T-cell (primary cell): Measurements from ENCODE around the gene CST8. TPM values are rescaled to one million over a fixed set of nuclear protein-coding genes. Genes with fewer than 3 reads are reported as not detected.
A peak's percentile ranks its signal among the peaks of the same experiment; 100 is the strongest.

Experiments used
- ATAC-seq, 4 experiments: fragments of 200-7000 bp in 3 of 4; fragments of 150-1000 bp in 1 of 4; cut with Tn5 transposase; replicated peaks in 1 of 4; 1 replicate in 3 of 4; 2 replicates in 1 of 4; pipeline ENCODE4 v1.10.0; 2021; ENCODE audit warnings: moderate library complexity in 3 of 4, mild to moderate bottlenecking in 2 of 4, moderate number of reproducible peaks in 1 of 4
- CTCF ChIA-PET, 2 donors: fragments of 300-600 bp; sonication (Branson Sonifier 250); formaldehyde crosslinking; loops; one replicate each; lab custom pipeline; 2022; ENCODE audit warnings: antibody characterized with exemption in 2 of 2; lab: Charles Lee
- POLR2A ChIA-PET, 2 donors: fragments of 300-600 bp; sonication (Branson Sonifier 250); formaldehyde crosslinking; loops; one replicate each; lab custom pipeline; 2022; ENCODE audit warnings: antibody characterized with exemption in 2 of 2; lab: Charles Lee
- DNase-seq, 35 experiments: peaks; one replicate each; pipeline versions ENCODE4 v3.0.0 to v3.0.0-alpha.2; 2013 to 2023
- H3K27ac ChIP-seq: one replicate; pipeline ENCODE4 v1.5.1; 2013; ENCODE audit warnings: low read length
- H3K27me3 ChIP-seq, 2 experiments: replicated peaks in 1 of 2; 1 replicate in 1 of 2; 2 replicates in 1 of 2; pipeline versions ENCODE4 v1.6.1 to v1.7.0; 2013; ENCODE audit warnings: low read length in 1 of 2, mixed read lengths in 1 of 2; ENCODE audit not compliant: control insufficient read depth in 2 of 2, insufficient read depth in 2 of 2; ENCODE audit errors: extremely low read depth in 1 of 2
- H3K36me3 ChIP-seq, 2 donors: 1 replicate in 1 of 2; 2 replicates in 1 of 2; pipeline versions ENCODE4 v1.6.1 to v1.7.0; 2013; ENCODE audit warnings: low read length in 1 of 2; ENCODE audit not compliant: control insufficient read depth in 2 of 2, insufficient read depth in 1 of 2; ENCODE audit errors: extremely low read depth in 1 of 2
- H3K4me1 ChIP-seq, 2 experiments: 1 replicate in 1 of 2; 2 replicates in 1 of 2; pipeline versions ENCODE4 v1.6.1 to v1.7.0; 2013; ENCODE audit warnings: low read length in 2 of 2, mixed read lengths in 1 of 2; ENCODE audit not compliant: insufficient read depth in 2 of 2, control insufficient read depth in 1 of 2; ENCODE audit errors: extremely low read depth in 1 of 2
- H3K4me3 ChIP-seq, 2 donors: 1 replicate in 1 of 2; 2 replicates in 1 of 2; pipeline versions ENCODE4 v1.5.1 to v1.7.0; 2013; ENCODE audit warnings: mild to moderate bottlenecking in 2 of 2, low read length in 1 of 2, moderate library complexity in 1 of 2; ENCODE audit not compliant: control insufficient read depth in 1 of 2; ENCODE audit errors: extremely low read depth in 1 of 2
- H3K9me3 ChIP-seq: 2 replicates; pipeline ENCODE4 v1.7.0; 2013
- H3K27ac Mint-ChIP-seq, 2 donors: one replicate each; pipeline ENCODE4 v1.8.0; 2020 to 2021; ENCODE audit warnings: mild to moderate bottlenecking in 2 of 2, mixed read lengths in 2 of 2
- H3K27me3 Mint-ChIP-seq, 2 donors: one replicate each; pipeline ENCODE4 v1.8.0; 2021 to 2022; ENCODE audit warnings: mixed read lengths in 2 of 2
- H3K36me3 Mint-ChIP-seq: one replicate; pipeline ENCODE4 v1.8.0; 2021; ENCODE audit warnings: mixed read lengths
- H3K4me1 Mint-ChIP-seq, 3 donors: one replicate each; pipeline ENCODE4 v1.8.0; 2020 to 2022; ENCODE audit warnings: mixed read lengths in 3 of 3, mild to moderate bottlenecking in 1 of 3
- H3K4me3 Mint-ChIP-seq, 3 donors: one replicate each; pipeline ENCODE4 v1.8.0; 2020 to 2022; ENCODE audit warnings: mild to moderate bottlenecking in 3 of 3, mixed read lengths in 3 of 3, moderate library complexity in 3 of 3
- H3K9me3 Mint-ChIP-seq, 3 donors: one replicate each; pipeline ENCODE4 v1.8.0; 2020 to 2022; ENCODE audit warnings: mixed read lengths in 3 of 3
- WGBS: methylation state at CpG from one replicate; pipeline ENCODE4 v1.1.5; 2013; ENCODE audit warnings: missing lambda C conversion rate; ENCODE audit not compliant: insufficient coverage; 5-methylcytosine and 5-hydroxymethylcytosine counted together
- total RNA-seq, 35 experiments: library from RNA in 6 of 35; stranded (reverse) in 6 of 35; fragments of 120-200 nt in 1 of 35; gene quantifications; one replicate each; pipeline versions ENCODE4 v1.2.1 to v1.2.4 and lab custom pipeline; 2013 to 2026

CST8 gene, protein sequence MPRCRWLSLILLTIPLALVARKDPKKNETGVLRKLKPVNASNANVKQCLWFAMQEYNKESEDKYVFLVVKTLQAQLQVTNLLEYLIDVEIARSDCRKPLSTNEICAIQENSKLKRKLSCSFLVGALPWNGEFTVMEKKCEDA
- total RNA-seq, result not detected
- not detected for total RNA-seq (2013)
- 0 reads per million in 29 experiments for total RNA-seq (lab: John Stamatoyannopoulos, UW)

DNA sequence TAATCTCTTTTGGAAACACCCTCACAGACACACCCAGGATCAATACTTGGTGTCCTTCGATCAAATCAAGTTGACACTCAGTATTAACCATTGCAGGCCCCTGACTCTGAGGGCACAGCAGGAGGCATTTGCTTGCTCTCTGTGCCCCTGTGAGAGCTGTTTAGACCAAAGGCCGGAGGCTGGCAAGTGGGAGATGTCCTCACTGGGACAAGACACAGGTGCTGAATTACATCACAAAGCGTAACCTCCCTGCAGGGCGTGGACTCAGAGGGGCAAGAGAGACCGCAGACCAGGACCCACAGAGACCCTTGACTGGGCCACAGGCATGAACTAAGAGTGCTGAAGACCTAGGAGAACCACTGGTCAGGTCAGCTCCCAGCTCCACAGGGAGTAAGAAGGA, at the start of gene CST8:
CST8 (plus strand) TSS at position 301 of the 400 bp plus-strand sequence. CDS start 551 bp downstream, outside the sequence.
- Histone ChIP-seq H3K9me3 (no peaks in the 10 kb centered on the region), H3K36me3 (no peaks in the 10 kb centered on the region), H3K4me3 (no peak within 1 kb of the TSS), H3K4me1 (no peaks in the 10 kb centered on the region), H3K27me3 (peaks cover 0 to 2% of the 10 kb centered on the region in 2 experiments), H3K27ac (no peak within 1 kb of the TSS)
- Mint-ChIP-seq H3K36me3 (no peaks in the 10 kb centered on the region), H3K9me3 (peaks cover 0 to under 1% (median 0%) of the 10 kb centered on the region in 3 donors), H3K4me3 (no peak within 1 kb of the TSS), H3K4me1 (no peaks in the 10 kb centered on the region), H3K27me3 (peaks cover 3 to 4% of the 10 kb centered on the region in 2 donors), H3K27ac (no peak within 1 kb of the TSS)
- DNase-seq, result no peak
- ChIA-PET CTCF (no interaction called here), POLR2A (no interaction called here)
- 92% methylated on average over 5 of the region's 5 CpGs for WGBS
- no peak for ATAC-seq

DNA sequence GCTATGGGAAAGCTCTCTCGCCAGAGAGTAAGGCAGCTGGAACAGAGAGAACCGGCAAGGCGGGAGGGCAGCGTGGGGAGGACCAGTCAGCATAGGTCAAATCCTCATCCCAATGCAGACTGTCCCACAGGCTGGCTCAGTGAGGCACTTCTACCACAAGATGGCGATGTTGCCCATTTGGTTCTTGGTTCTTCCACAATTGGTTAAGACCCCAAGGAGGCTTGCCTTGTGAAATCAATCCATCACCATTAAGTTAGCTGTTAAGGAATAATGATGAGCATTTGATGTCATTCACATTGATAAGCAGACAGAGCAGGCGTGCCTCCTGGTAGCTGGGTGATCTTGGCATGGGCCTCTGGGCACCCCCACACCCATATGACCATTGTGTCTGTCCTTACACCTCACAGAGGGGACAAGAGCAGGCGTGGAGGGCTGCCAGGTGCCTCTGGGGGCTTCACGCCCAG, 49.0 kb upstream of the CST8 start:
- H3K36me3 Mint-ChIP-seq, result no peaks in the 10 kb centered on the region
- ATAC-seq, result peak in 3 of 4 experiments; percentile 60 to 69 (median 62)

DNA sequence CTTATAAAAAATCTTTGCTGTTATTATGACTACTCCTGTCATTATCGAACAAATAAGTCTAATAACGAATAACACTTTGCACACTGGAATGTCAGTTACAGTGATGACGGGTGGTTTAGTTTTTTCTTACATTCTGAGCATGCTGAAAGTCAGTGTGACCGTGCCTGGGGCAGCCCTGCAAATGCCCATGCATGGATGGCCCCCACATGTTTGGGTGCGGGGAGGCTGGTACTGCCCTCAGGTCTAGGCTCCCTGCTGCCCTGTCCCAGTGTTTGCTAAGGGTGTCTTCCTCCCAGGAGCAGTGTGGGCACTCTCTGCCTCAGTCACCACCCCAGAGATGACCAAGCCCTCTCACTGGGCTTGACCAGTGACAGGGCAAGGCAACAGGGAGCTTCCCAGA, 48.5 kb upstream of the CST8 start:
- Mint-ChIP-seq H3K9me3 (no peaks in the 10 kb centered on the region), H3K27ac (no peak overlapping the region), H3K4me3 (no peak overlapping the region), H3K27me3 (no peaks in the 10 kb centered on the region), H3K4me1 (no peaks in the 10 kb centered on the region), H3K36me3 (no peaks in the 10 kb centered on the region)
- Histone ChIP-seq H3K4me3 (no peak overlapping the region), H3K9me3 (no peaks in the 10 kb centered on the region), H3K36me3 (no peaks in the 10 kb centered on the region), H3K4me1 (no peaks in the 10 kb centered on the region), H3K27me3 (peaks cover 0 to 6% of the 10 kb centered on the region in 2 experiments), H3K27ac (no peak overlapping the region)
- ChIA-PET POLR2A (no interaction called here), CTCF (interaction anchor here (0.6 to 1.3 kb wide), 5 partner anchors 16 to 164 kb away, joined by 3 to 8 read pairs (median 5); no protein-coding TSS in a partner anchor)
- ATAC-seq, result no peak
- DNase-seq, result no peak
- WGBS, result 87% methylated on average over 3 of the region's 5 CpGs

More for the DNA sequence above, 49.0 kb upstream of the CST8 start:
- no peaks in the 10 kb centered on the region for H3K36me3 ChIP-seq
- Mint-ChIP-seq H3K27ac (no peak overlapping the region), H3K9me3 (no peaks in the 10 kb centered on the region), H3K27me3 (no peaks in the 10 kb centered on the region), H3K4me3 (no peak overlapping the region), H3K4me1 (no peaks in the 10 kb centered on the region)
- H3K4me3 ChIP-seq, result no peak overlapping the region
- ChIA-PET POLR2A (no interaction called here), CTCF (interaction anchor here (0.8 to 1.3 kb wide), 5 partner anchors 17 to 165 kb away, joined by 3 to 8 read pairs (median 3); no protein-coding TSS in a partner anchor)
- peaks cover 0 to 6% of the 10 kb centered on the region in 2 experiments for H3K27me3 ChIP-seq
- no peak overlapping the region for H3K27ac ChIP-seq
- no peaks in the 10 kb centered on the region for H3K9me3 ChIP-seq
- 26% methylated on average over 6 of the region's 8 CpGs for WGBS
- no peaks in the 10 kb centered on the region for H3K4me1 ChIP-seq
- DNase-seq, result peak in 31 of 35 experiments; percentile 10 to 79 (median 48)

- DNase-seq, result no peak
- H3K4me3 ChIP-seq, result no peak overlapping the region
- Mint-ChIP-seq H3K4me1 (peaks cover 0 to 5% (median 0%) of the 10 kb centered on the region in 3 donors), H3K27me3 (no peaks in the 10 kb centered on the region), H3K4me3 (no peak overlapping the region), H3K36me3 (no peaks in the 10 kb centered on the region), H3K9me3 (no peaks in the 10 kb centered on the region), H3K27ac (no peak overlapping the region)
- no peak for ATAC-seq
- CTCF ChIA-PET, result interaction anchor here in 1 of 2 donors (0.6 to 0.7 kb wide), 3 partner anchors 21 to 40 kb away, joined by 3 read pairs; no protein-coding TSS in a partner anchor
- 83% methylated on average over 4 of the region's 4 CpGs for WGBS
- peaks cover 0 to 7% of the 10 kb centered on the region in 2 experiments for H3K4me1 ChIP-seq
- peaks cover 0 to 6% of the 10 kb centered on the region in 2 experiments for H3K27me3 ChIP-seq
- POLR2A ChIA-PET, result no interaction called here
- H3K27ac ChIP-seq, result no peak overlapping the region
- no peaks in the 10 kb centered on the region for H3K9me3 ChIP-seq
- H3K36me3 ChIP-seq, result no peaks in the 10 kb centered on the region
These were observed 46.1 kb upstream of the CST8 start for GRCh38 chr20:23444859-23445258.

GRCh38 chr20:23445596-23446217, 45.2 kb upstream of the CST8 start:
- ATAC-seq (no peak), DNase-seq (no peak)
- ChIA-PET POLR2A (no interaction called here), CTCF (interaction anchor here in 1 of 2 donors (0.6 to 0.7 kb wide), 3 partner anchors 20 to 754 kb away, joined by 3 to 5 read pairs (median 3); no protein-coding TSS in a partner anchor)
- H3K27ac Mint-ChIP-seq, result no peak overlapping the region
- Histone ChIP-seq H3K4me1 (peaks cover 0 to 7% of the 10 kb centered on the region in 2 experiments), H3K9me3 (no peaks in the 10 kb centered on the region), H3K27me3 (peaks cover 0 to 6% of the 10 kb centered on the region in 2 experiments), H3K27ac (no peak overlapping the region), H3K4me3 (no peak overlapping the region), H3K36me3 (no peaks in the 10 kb centered on the region)
- no peak overlapping the region for H3K4me3 Mint-ChIP-seq
- H3K4me1 Mint-ChIP-seq, result peaks cover 0 to 5% (median 0%) of the 10 kb centered on the region in 3 donors
- WGBS, result 95% methylated on average over 7 of the region's 7 CpGs
- no peaks in the 10 kb centered on the region for H3K27me3 Mint-ChIP-seq
- no peaks in the 10 kb centered on the region for H3K36me3 Mint-ChIP-seq
- H3K9me3 Mint-ChIP-seq, result no peaks in the 10 kb centered on the region

DNA sequence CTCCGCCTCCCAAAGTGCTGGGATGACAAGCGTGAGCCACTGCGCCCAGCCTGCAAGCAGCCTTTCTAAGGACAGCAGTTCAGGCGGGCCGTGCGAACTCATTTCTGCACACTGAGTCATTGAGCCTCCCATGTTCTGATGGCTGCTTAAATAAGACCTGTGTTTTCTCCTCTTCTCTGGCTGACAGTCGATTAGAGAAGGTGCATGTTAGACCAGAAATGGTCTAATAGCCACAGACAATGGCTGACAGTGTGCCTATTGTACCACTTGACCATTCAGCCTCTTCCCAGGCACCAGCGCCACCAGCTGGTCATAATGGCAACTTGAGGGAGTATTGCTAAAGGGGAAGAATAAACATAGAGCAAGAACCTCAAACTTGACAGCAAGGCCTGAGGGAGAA, 44.4 kb upstream of the CST8 start:
- no peak overlapping the region for H3K27ac ChIP-seq
- CTCF ChIA-PET, result interaction anchor here in 1 of 2 donors (1.0 kb wide), 1 partner anchor 9 kb away, joined by 7 read pairs; no protein-coding TSS in a partner anchor
- DNase-seq (no peak), ATAC-seq (no peak)
- no peaks in the 10 kb centered on the region for H3K9me3 ChIP-seq
- Mint-ChIP-seq H3K27ac (no peak overlapping the region), H3K27me3 (no peaks in the 10 kb centered on the region), H3K4me3 (no peak overlapping the region), H3K36me3 (no peaks in the 10 kb centered on the region), H3K4me1 (peaks cover 0 to 5% (median 0%) of the 10 kb centered on the region in 3 donors), H3K9me3 (no peaks in the 10 kb centered on the region)
- peaks cover 0 to 6% of the 10 kb centered on the region in 2 experiments for H3K27me3 ChIP-seq
- WGBS, result 98% methylated on average over 6 of the region's 8 CpGs
- POLR2A ChIA-PET, result interaction anchor here in 1 of 2 donors (0.6 kb wide), 1 partner anchor 12 kb away, joined by 7 read pairs; no protein-coding TSS in a partner anchor
- H3K4me3 ChIP-seq, result no peak overlapping the region
- H3K36me3 ChIP-seq, result no peaks in the 10 kb centered on the region
- H3K4me1 ChIP-seq, result peaks cover 0 to 7% of the 10 kb centered on the region in 2 experiments
